WTC11 (cell line): ENCODE results near the gene OPRM1. TPM values are rescaled to one million over a fixed set of nuclear protein-coding genes. Genes with fewer than 3 reads are reported as not detected.

Experiments used
- ATAC-seq: fragments of 200-7000 bp; cut with Tn5 transposase; 2 replicates; pipeline ENCODE4 v1.10.0; 2021; ENCODE audit warnings: mild to moderate bottlenecking, moderate library complexity
- CTCF ChIA-PET: fragments of 300-600 bp; sonication (Branson Sonifier 250); formaldehyde crosslinking; loops from one replicate; lab custom pipeline; 2021; ENCODE audit warnings: antibody characterized with exemption; lab: Charles Lee
- POLR2A ChIA-PET: fragments of 350-600 bp; sonication (Branson Sonifier 250); formaldehyde crosslinking; loops from one replicate; lab custom pipeline; 2021; ENCODE audit warnings: antibody characterized with exemption; lab: Charles Lee
- DNase-seq: peaks from one replicate; pipeline ENCODE4 v3.0.0; 2021; ENCODE audit warnings: low spot score
- H3K27ac Mint-ChIP-seq: 2 replicates; pipeline ENCODE4 v1.8.0; 2021; ENCODE audit warnings: mixed read lengths
- H3K27me3 Mint-ChIP-seq: 2 replicates; pipeline ENCODE4 v1.8.0; 2021; ENCODE audit warnings: low read depth, mild to moderate bottlenecking, moderate library complexity, mixed read lengths
- H3K36me3 Mint-ChIP-seq: 2 replicates; pipeline ENCODE4 v1.8.0; 2021; ENCODE audit warnings: mixed read lengths
- H3K4me1 Mint-ChIP-seq: 2 replicates; pipeline ENCODE4 v1.8.0; 2022; ENCODE audit warnings: mixed read lengths
- H3K4me3 Mint-ChIP-seq: 2 replicates; pipeline ENCODE4 v1.8.0; 2021; ENCODE audit warnings: mild to moderate bottlenecking, moderate library complexity, mixed read lengths
- H3K9me3 Mint-ChIP-seq: 2 replicates; pipeline ENCODE4 v1.8.0; 2021; ENCODE audit warnings: mixed read lengths
- ATF1 ChIP-seq: sonication (generic); formaldehyde crosslinking; IDR thresholded peaks from 2 replicates; pipeline ENCODE4 v1.8.1; 2023; ENCODE audit warnings: mild to moderate bottlenecking, moderate library complexity, missing genetic modification reagents
- CREB1 ChIP-seq: sonication (generic); formaldehyde crosslinking; IDR thresholded peaks from 2 replicates; pipeline ENCODE4 v1.8.0; 2023; ENCODE audit warnings: mild to moderate bottlenecking, missing genetic modification reagents
- FOXJ3 ChIP-seq: sonication (generic); formaldehyde crosslinking; IDR thresholded peaks from 2 replicates; pipeline ENCODE4 v1.9.0; 2021; ENCODE audit warnings: missing genetic modification reagents, mild to moderate bottlenecking, borderline replicate concordance
- GABPB1 ChIP-seq: sonication (generic); formaldehyde crosslinking; IDR thresholded peaks from 2 replicates; pipeline ENCODE4 v1.8.1; 2023; ENCODE audit warnings: mild to moderate bottlenecking, missing genetic modification reagents
- GTF2I ChIP-seq: fragments of 250-450 bp; sonication (Bioruptor Pico); conservative IDR thresholded peaks from 2 replicates; pipeline ENCODE4 v1.4.0; 2021; ENCODE audit warnings: mild to moderate bottlenecking
- IRF2 ChIP-seq: sonication (generic); formaldehyde crosslinking; IDR thresholded peaks from 2 replicates; pipeline ENCODE4 v1.8.0; 2022; ENCODE audit warnings: low read depth, missing genetic modification reagents, borderline replicate concordance
- KAT7 ChIP-seq: sonication (generic); formaldehyde crosslinking; IDR thresholded peaks from 2 replicates; pipeline ENCODE4 v1.8.1; 2023; ENCODE audit warnings: missing genetic modification reagents, mild to moderate bottlenecking, borderline replicate concordance
- MLX ChIP-seq: sonication (generic); formaldehyde crosslinking; IDR thresholded peaks from 2 replicates; pipeline ENCODE4 v1.8.1; 2023; ENCODE audit warnings: mild to moderate bottlenecking, missing genetic modification reagents, moderate library complexity
- NFATC4 ChIP-seq: fragments of 250-450 bp; sonication (Bioruptor Pico); IDR thresholded peaks from 2 replicates; pipeline ENCODE4 v1.9.0; 2021; ENCODE audit warnings: mild to moderate bottlenecking
- NR2C2 ChIP-seq: sonication (generic); formaldehyde crosslinking; IDR thresholded peaks from 2 replicates; pipeline ENCODE4 v1.8.0; 2022; ENCODE audit warnings: mild to moderate bottlenecking, missing genetic modification reagents
- SMAD3 ChIP-seq: sonication (generic); formaldehyde crosslinking; IDR thresholded peaks from 2 replicates; pipeline ENCODE4 v1.8.0; 2022; ENCODE audit warnings: missing genetic modification reagents, mild to moderate bottlenecking, borderline replicate concordance
- SOX15 ChIP-seq: fragments of 250-450 bp; sonication (Bioruptor Pico); IDR thresholded peaks from 2 replicates; pipeline ENCODE4 v1.9.0; 2021; ENCODE audit warnings: mild to moderate bottlenecking
- TEAD1 ChIP-seq: sonication (generic); formaldehyde crosslinking; IDR thresholded peaks from 2 replicates; pipeline ENCODE4 v1.8.0; 2022; ENCODE audit warnings: mild to moderate bottlenecking, missing genetic modification reagents
- TP53 ChIP-seq: sonication (generic); formaldehyde crosslinking; IDR thresholded peaks from 2 replicates; pipeline ENCODE4 v1.8.1; 2023; ENCODE audit warnings: mild to moderate bottlenecking, missing genetic modification reagents
- ZNF219 ChIP-seq: sonication (generic); formaldehyde crosslinking; IDR thresholded peaks from 2 replicates; pipeline ENCODE4 v1.8.0; 2023; ENCODE audit warnings: missing genetic modification reagents, mild to moderate bottlenecking, borderline replicate concordance
- ZNF263 ChIP-seq: sonication (generic); formaldehyde crosslinking; IDR thresholded peaks from 2 replicates; pipeline ENCODE4 v1.8.1; 2022; ENCODE audit warnings: low read depth, mild to moderate bottlenecking, moderate library complexity, missing genetic modification reagents
- ZNF423 ChIP-seq: fragments of 250-450 bp; sonication (Bioruptor Pico); IDR thresholded peaks from 2 replicates; pipeline ENCODE4 v2.1.2; 2022; ENCODE audit warnings: mild to moderate bottlenecking, moderate library complexity
- ZNF425 ChIP-seq: fragments of 250-450 bp; sonication (Bioruptor Pico); conservative IDR thresholded peaks from 2 replicates; pipeline ENCODE4 v1.9.0; 2021; ENCODE audit warnings: mild to moderate bottlenecking
- ZNF671 ChIP-seq: fragments of 250-450 bp; sonication (Bioruptor Pico); IDR thresholded peaks from 2 replicates; pipeline ENCODE4 v1.8.0; 2021; ENCODE audit warnings: mild to moderate bottlenecking
- total RNA-seq: library from RNA; stranded (reverse); gene quantifications from 3 replicates; pipeline ENCODE4 v1.2.3, GENCODE V29; 2021
- TF ChIP-seq, protein P1 (sequence below): sonication (generic); formaldehyde crosslinking; IDR thresholded peaks from 2 replicates; pipeline ENCODE4 v1.8.1; 2022; ENCODE audit warnings: low read depth, missing genetic modification reagents, borderline replicate concordance
- TF ChIP-seq, protein P2 (sequence below): sonication (generic); formaldehyde crosslinking; IDR thresholded peaks from 2 replicates; pipeline ENCODE4 v1.8.1; 2023; ENCODE audit warnings: mild to moderate bottlenecking, missing genetic modification reagents
- TF ChIP-seq, protein P3 (sequence below): sonication (generic); formaldehyde crosslinking; IDR thresholded peaks from 2 replicates; pipeline ENCODE4 v1.8.0; 2023; ENCODE audit warnings: missing genetic modification reagents
- TF ChIP-seq, protein P4 (sequence below): fragments of 250-450 bp; sonication (Bioruptor Pico); IDR thresholded peaks from 2 replicates; pipeline ENCODE4 v2.1.2; 2022; ENCODE audit warnings: mild to moderate bottlenecking, moderate library complexity

OPRM1 gene
- total RNA-seq, 1 experiment from 2014 or later = not detected

GRCh38 chr6:154187714-154188113, 148.7 kb downstream of the OPRM1 start:
- H3K27ac Mint-ChIP-seq = no peak overlapping the region
- peaks cover 10% of the 10 kb centered on the region for H3K9me3 Mint-ChIP-seq

GRCh38 chr6:154196333-154196885, 157.4 kb downstream of the OPRM1 start:
- CTCF ChIA-PET = no interaction called here
- peaks cover 12% of the 10 kb centered on the region; the same call in 1 of the 2 replicates for H3K9me3 Mint-ChIP-seq
- TF ChIP-seq ZNF423 (CRISPR knock-in tag) (no peak), TEAD1 (CRISPR knock-in tag) (no peak), ZNF425 (CRISPR knock-in tag) (no peak), NFATC4 (CRISPR knock-in tag) (no peak), TP53 (CRISPR knock-in tag) (no peak), GABPB1 (CRISPR knock-in tag) (no peak), KAT7 (CRISPR knock-in tag) (no peak), ZNF219 (CRISPR knock-in tag) (no peak), ZNF671 (CRISPR knock-in tag) (no peak), MLX (CRISPR knock-in tag) (no peak), CREB1 (CRISPR knock-in tag) (no peak), FOXJ3 (CRISPR knock-in tag) (no peak), SMAD3 (CRISPR knock-in tag) (no peak), NR2C2 (CRISPR knock-in tag) (no peak), ZNF263 (CRISPR knock-in tag) (no peak)
- TF ChIP-seq, protein P1, sequence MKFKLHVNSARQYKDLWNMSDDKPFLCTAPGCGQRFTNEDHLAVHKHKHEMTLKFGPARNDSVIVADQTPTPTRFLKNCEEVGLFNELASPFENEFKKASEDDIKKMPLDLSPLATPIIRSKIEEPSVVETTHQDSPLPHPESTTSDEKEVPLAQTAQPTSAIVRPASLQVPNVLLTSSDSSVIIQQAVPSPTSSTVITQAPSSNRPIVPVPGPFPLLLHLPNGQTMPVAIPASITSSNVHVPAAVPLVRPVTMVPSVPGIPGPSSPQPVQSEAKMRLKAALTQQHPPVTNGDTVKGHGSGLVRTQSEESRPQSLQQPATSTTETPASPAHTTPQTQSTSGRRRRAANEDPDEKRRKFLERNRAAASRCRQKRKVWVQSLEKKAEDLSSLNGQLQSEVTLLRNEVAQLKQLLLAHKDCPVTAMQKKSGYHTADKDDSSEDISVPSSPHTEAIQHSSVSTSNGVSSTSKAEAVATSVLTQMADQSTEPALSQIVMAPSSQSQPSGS = no peak
- TF ChIP-seq, protein P2, sequence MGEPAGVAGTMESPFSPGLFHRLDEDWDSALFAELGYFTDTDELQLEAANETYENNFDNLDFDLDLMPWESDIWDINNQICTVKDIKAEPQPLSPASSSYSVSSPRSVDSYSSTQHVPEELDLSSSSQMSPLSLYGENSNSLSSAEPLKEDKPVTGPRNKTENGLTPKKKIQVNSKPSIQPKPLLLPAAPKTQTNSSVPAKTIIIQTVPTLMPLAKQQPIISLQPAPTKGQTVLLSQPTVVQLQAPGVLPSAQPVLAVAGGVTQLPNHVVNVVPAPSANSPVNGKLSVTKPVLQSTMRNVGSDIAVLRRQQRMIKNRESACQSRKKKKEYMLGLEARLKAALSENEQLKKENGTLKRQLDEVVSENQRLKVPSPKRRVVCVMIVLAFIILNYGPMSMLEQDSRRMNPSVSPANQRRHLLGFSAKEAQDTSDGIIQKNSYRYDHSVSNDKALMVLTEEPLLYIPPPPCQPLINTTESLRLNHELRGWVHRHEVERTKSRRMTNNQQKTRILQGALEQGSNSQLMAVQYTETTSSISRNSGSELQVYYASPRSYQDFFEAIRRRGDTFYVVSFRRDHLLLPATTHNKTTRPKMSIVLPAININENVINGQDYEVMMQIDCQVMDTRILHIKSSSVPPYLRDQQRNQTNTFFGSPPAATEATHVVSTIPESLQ (CRISPR knock-in tag) = no peak
- TF ChIP-seq, protein P3, sequence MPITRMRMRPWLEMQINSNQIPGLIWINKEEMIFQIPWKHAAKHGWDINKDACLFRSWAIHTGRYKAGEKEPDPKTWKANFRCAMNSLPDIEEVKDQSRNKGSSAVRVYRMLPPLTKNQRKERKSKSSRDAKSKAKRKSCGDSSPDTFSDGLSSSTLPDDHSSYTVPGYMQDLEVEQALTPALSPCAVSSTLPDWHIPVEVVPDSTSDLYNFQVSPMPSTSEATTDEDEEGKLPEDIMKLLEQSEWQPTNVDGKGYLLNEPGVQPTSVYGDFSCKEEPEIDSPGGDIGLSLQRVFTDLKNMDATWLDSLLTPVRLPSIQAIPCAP (CRISPR knock-in tag) = no peak
- TF ChIP-seq, protein P4, sequence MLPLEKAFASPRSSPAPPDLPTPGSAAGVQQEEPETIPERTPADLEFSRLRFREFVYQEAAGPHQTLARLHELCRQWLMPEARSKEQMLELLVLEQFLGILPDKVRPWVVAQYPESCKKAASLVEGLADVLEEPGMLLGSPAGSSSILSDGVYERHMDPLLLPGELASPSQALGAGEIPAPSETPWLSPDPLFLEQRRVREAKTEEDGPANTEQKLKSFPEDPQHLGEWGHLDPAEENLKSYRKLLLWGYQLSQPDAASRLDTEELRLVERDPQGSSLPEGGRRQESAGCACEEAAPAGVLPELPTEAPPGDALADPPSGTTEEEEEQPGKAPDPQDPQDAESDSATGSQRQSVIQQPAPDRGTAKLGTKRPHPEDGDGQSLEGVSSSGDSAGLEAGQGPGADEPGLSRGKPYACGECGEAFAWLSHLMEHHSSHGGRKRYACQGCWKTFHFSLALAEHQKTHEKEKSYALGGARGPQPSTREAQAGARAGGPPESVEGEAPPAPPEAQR (CRISPR knock-in tag) = no peak
- no peaks in the 10 kb centered on the region for H3K36me3 Mint-ChIP-seq
- H3K27ac Mint-ChIP-seq = no peak overlapping the region
- no peak for ATAC-seq
- no peak for DNase-seq
- H3K27me3 Mint-ChIP-seq = no peaks in the 10 kb centered on the region
- POLR2A ChIA-PET = no interaction called here
- H3K4me3 Mint-ChIP-seq = no peak overlapping the region
- no peaks in the 10 kb centered on the region for H3K4me1 Mint-ChIP-seq

More at GRCh38 chr6:154187714-154188113, 148.7 kb downstream of the OPRM1 start:
- Mint-ChIP-seq H3K4me1 (no peaks in the 10 kb centered on the region), H3K4me3 (no peak overlapping the region), H3K36me3 (no peaks in the 10 kb centered on the region), H3K27me3 (no peaks in the 10 kb centered on the region)
- POLR2A ChIA-PET = no interaction called here
- ATAC-seq (no peak), DNase-seq (no peak)
- TF ChIP-seq ATF1 (CRISPR knock-in tag) = no peak
- TF ChIP-seq IRF2 (CRISPR knock-in tag) = no peak
- no peak for TF ChIP-seq SOX15
- TF ChIP-seq GTF2I = no peak
- CTCF ChIA-PET = no interaction called here
